ENCODE measurements around the gene ANKRD45. TPM values are rescaled to one million over a fixed set of nuclear protein-coding genes. Genes with fewer than 3 reads are reported as not detected.

Gene ANKRD45
- total RNA-seq, 1 experiment from 2014 or later = 0.31 TPM

DNA sequence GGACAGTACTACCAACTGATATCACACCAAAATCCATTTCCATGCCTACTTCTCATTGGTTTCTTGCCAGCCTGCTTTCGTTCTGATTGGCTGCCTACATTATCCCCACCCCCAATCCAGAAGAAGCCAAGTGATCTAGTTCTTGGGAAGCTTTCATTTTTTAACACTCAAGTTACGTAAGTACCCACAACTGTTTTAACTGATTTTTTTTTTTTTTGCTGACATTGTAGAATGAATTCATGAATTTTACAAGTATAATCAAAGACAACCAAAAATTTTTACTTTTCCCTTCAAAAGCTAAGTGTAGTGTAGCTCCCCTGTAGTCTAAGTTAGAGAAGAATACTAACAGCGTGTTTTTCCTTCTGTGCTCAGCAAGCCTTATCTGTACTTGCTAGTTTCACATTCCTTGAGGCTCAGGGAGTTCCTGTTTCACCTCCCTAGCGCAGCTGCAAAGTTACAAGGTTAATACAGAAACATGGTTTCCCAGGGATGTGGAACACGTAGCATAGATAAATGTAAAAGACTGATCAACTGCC, 66.5 kb downstream of the ANKRD45 start, which contains the start of gene SLC9C2:
SLC9C2 (minus strand) TSS at position 17 of the 536 bp plus-strand sequence. CDS start 1,296 bp downstream, outside the sequence.
- Histone ChIP-seq H3T11ph (ENCODE audit: low read length) (no peak within 1 kb of the TSS), H2AFZ (ENCODE audit: low read length) (no peak within 1 kb of the TSS), H2BK15ac (ENCODE audit: low read depth, low read length) (no peak within 1 kb of the TSS), H2BK20ac (ENCODE audit: low read depth, low read length, poor library complexity, severe bottlenecking) (no peak within 1 kb of the TSS), H3K56ac (ENCODE audit: insufficient read length, low read depth, low read length) (no peak within 1 kb of the TSS), H2BK120ac (ENCODE audit: low read depth, low read length, poor library complexity, severe bottlenecking) (no peak within 1 kb of the TSS), H4K20me1 (ENCODE audit: control insufficient read depth, insufficient read depth, insufficient read length) (no peaks in the 10 kb centered on the region), H3K18ac (ENCODE audit: insufficient read length, low read depth, low read length) (no peak within 1 kb of the TSS), H2BK5ac (ENCODE audit: insufficient read length, low read length) (no peak within 1 kb of the TSS), H2BK12ac (ENCODE audit: insufficient read length, low read depth, low read length) (no peak within 1 kb of the TSS), H3K27me3 (ENCODE audit: insufficient read depth, low read length) (no peaks in the 10 kb centered on the region), H4K91ac (ENCODE audit: insufficient read length, low read depth, low read length) (no peak within 1 kb of the TSS), H3K23ac (ENCODE audit: insufficient read length, low read depth, low read length) (no peak within 1 kb of the TSS), H3K79me2 (ENCODE audit: insufficient read depth, low read length) (no peaks in the 10 kb centered on the region), H4K5ac (ENCODE audit: insufficient read length, low read depth, low read length) (no peak within 1 kb of the TSS), H3K9me3 (ENCODE audit: control insufficient read depth, low read depth, low read length) (no peaks in the 10 kb centered on the region), H3K27ac (ENCODE audit: insufficient read length, low read depth, low read length) (no peak within 1 kb of the TSS), H2AK5ac (ENCODE audit: insufficient read length, low read length) (no peak within 1 kb of the TSS), H3K4me2 (ENCODE audit: insufficient read depth, insufficient read length, low read length) (no peak within 1 kb of the TSS), H4K8ac (replicated peaks; ENCODE audit: insufficient read length, low read depth, low read length) (no peak within 1 kb of the TSS), H3K4ac (ENCODE audit: low read depth, low read length) (no peak within 1 kb of the TSS), H3K79me1 (ENCODE audit: insufficient read depth, low read depth, low read length, poor library complexity, severe bottlenecking) (no peaks in the 10 kb centered on the region), H3K4me1 (ENCODE audit: insufficient read depth, low read length) (no peaks in the 10 kb centered on the region), H3K14ac (ENCODE audit: insufficient read depth, low read length) (no peak within 1 kb of the TSS), H3K9ac (ENCODE audit: extremely low read depth, insufficient read length, low read length) (no peak within 1 kb of the TSS), H3K23me2 (ENCODE audit: insufficient read length, low read depth, low read length, poor library complexity, severe bottlenecking) (no peaks in the 10 kb centered on the region)
- WGBS (ENCODE audit: extremely low coverage, insufficient read length, low lambda C conversion rate) = no CpG with 5 or more reads among the region's 5 CpGs
- TF ChIP-seq, protein P1, sequence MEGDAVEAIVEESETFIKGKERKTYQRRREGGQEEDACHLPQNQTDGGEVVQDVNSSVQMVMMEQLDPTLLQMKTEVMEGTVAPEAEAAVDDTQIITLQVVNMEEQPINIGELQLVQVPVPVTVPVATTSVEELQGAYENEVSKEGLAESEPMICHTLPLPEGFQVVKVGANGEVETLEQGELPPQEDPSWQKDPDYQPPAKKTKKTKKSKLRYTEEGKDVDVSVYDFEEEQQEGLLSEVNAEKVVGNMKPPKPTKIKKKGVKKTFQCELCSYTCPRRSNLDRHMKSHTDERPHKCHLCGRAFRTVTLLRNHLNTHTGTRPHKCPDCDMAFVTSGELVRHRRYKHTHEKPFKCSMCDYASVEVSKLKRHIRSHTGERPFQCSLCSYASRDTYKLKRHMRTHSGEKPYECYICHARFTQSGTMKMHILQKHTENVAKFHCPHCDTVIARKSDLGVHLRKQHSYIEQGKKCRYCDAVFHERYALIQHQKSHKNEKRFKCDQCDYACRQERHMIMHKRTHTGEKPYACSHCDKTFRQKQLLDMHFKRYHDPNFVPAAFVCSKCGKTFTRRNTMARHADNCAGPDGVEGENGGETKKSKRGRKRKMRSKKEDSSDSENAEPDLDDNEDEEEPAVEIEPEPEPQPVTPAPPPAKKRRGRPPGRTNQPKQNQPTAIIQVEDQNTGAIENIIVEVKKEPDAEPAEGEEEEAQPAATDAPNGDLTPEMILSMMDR (conservative IDR thresholded peaks at IDR 0.05) = no peak
- Mint-ChIP-seq H3K9me3 (peaks cover 2 to 3% of the 10 kb centered on the region in 2 experiments; a peak in 3 of 5 replicates), H3K36me3 (ENCODE audit: insufficient read depth in 1 of 3, low read depth in 3 of 3) (0 out of 7 replicates have a peak, but pooled peaks cover 0 to 4% (median 0%) of the 10 kb centered on the region in 3 experiments), H3K4me1 (no peaks in the 10 kb centered on the region), H3K27me3 (ENCODE audit: low read depth) (no peaks in the 10 kb centered on the region), H3K4me3 (no peak within 1 kb of the TSS), H3K27ac (no peak within 1 kb of the TSS)
- no peak for DNase-seq

Data from H9 (cell line).